ENCODE measurements around the gene TSPAN9. TPM values are rescaled to one million over a fixed set of nuclear protein-coding genes. Genes with fewer than 3 reads are reported as not detected.
A peak's percentile ranks its signal among the peaks of the same experiment; 100 is the strongest.

TSPAN9 gene
- total RNA-seq, 1 donor = 0.54 TPM

DNA sequence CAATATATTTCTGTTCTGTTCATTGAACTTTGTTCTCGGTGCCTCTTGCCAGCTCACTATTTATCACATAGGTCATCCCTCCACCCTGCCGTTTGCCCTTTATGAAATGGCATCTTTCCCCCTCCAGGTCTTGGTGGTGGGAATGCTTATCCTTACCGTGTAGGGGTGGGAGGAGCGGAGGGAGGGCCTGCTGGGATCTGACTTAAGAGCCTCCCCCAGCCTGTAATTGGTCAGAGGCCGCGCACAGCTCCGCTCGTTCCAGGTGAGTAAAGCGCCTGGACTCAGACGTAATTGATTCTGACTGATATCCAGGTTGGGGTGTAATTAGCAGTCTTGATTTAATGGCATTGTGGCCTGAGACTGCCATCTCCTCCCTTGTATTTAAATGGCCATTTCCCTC lies 185.3 kb downstream of the TSPAN9 start:
- no peak for DNase-seq (ENCODE audit: low read depth in 2 of 3, low spot score in 2 of 3)

DNA sequence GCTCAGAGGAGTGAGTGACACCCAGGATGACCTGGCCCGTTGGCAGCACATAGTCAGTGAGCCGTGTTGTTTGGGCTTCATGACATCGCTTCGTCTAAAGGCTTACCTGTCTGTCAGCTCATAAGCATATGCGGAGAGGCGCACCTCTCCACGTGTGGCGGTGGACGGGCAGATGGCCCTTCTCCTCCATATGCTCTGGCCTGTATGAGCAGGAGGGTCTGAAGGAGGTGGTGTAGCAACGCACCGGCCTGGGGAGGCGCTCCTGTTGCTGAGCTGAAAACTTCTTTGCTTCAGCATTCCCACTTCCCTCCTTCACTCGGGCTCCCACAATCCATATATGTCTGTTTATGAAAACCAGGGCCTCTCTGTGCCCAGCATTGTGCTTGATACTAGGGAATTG lies 186.1 kb downstream of the TSPAN9 start:
- DNase-seq (ENCODE audit: low read depth in 2 of 3, low spot score in 2 of 3) = no peak

GRCh38 chr12:3263939-3264922 lies 187.1 kb downstream of the TSPAN9 start:
- no peak for DNase-seq (ENCODE audit: low read depth in 2 of 3, low spot score in 2 of 3)

- DNase-seq (ENCODE audit: low read depth in 2 of 3, low spot score in 2 of 3) = no peak
Measured at GRCh38 chr12:3265406-3265805, 188.2 kb downstream of the TSPAN9 start.

DNA sequence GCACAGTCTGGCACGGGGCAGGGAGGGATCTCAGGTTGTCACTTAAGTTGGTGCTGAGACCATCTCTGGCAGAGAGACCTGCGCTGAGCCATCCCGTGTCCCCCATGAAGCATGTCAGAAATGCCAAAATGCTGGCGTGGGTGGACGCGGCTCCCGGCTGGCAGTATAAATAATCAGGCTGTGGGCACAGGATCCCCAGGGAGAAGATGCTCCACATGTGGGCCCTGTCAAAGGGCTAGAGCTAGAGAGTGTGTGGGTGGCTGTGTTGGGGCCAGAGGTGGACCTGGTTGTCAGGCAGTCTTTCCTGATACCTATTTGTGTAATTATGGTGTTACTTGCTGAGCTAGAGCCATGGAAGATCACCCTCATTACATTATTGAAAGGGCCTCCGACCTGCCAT lies 189.5 kb downstream of the TSPAN9 start:
- no peak for DNase-seq (ENCODE audit: low read depth in 2 of 3, low spot score in 2 of 3)

- DNase-seq (ENCODE audit: low read depth in 2 of 3, low spot score in 2 of 3) = no peak
Measured at GRCh38 chr12:3267690-3268089, 190.5 kb downstream of the TSPAN9 start.

DNA sequence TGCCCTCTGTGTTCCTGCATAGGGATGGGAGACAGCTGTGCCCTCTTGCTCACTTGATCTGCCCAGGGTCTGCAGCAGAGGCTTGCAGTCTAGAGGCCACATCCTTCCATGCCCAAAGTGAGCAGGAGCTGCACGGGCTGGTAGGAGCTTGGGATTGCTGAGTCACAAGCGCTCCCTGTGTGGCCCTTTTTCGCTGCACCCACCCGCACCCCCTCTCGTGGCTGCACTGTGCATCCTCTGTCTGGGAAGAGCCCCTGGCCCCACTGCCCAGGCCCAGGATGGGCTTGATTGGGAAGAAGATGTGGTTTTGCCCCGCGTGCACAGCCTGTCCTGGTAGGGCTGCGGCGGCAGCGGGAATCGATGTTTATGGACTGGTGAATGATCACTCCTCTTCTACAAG lies 192.4 kb downstream of the TSPAN9 start:
- DNase-seq (ENCODE audit: low read depth in 2 of 3, low spot score in 2 of 3) = no peak

DNA sequence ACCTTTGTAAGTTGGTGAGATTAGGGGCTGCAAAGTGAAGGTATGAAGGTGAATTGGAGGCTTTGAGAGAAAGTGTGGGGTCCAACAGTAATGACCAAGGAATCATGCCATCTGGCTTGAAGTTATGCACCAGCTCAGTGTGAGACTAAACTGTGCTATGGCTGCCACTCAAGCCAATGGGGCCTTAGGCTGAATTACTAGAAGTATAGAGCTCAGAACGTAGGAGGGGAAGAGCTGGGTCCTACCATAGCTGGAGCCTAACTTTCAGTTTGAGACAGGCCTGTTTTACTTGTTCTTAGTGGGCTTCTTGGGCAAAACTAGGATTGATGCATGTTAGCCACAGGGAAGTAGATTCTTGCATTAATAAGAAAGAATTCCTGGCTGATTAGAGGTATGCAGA lies 194.0 kb downstream of the TSPAN9 start:
- DNase-seq (ENCODE audit: low read depth in 2 of 3, low spot score in 2 of 3) = no peak

DNA sequence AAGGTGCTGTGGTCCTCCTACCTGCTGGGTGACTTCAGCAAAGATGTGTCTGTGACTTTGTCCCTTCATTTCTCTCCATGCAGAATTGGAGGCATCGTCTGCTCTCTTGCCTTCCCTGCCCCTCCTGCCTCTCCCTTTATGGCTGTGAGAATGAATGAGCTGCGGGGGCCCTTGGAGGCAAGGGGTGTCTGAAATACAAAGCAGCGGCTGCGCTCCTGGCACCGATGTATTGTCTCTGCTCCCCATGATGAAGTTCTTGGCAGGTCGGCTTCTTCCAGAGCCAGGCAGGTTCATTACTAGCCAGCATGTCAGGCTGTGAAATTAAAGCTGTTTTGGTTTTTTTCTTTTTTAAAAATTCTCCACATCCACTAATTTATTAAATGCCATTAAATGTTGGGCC lies 194.5 kb downstream of the TSPAN9 start:
- DNase-seq (ENCODE audit: low read depth in 2 of 3, low spot score in 2 of 3) = no peak

GRCh38 chr12:3272958-3273357 lies 195.8 kb downstream of the TSPAN9 start:
- no peak for DNase-seq (ENCODE audit: low read depth in 2 of 3, low spot score in 2 of 3)

- no peak for DNase-seq (ENCODE audit: low read depth in 2 of 3, low spot score in 2 of 3)
Measured at GRCh38 chr12:3273409-3273853, 196.3 kb downstream of the TSPAN9 start.

DNA sequence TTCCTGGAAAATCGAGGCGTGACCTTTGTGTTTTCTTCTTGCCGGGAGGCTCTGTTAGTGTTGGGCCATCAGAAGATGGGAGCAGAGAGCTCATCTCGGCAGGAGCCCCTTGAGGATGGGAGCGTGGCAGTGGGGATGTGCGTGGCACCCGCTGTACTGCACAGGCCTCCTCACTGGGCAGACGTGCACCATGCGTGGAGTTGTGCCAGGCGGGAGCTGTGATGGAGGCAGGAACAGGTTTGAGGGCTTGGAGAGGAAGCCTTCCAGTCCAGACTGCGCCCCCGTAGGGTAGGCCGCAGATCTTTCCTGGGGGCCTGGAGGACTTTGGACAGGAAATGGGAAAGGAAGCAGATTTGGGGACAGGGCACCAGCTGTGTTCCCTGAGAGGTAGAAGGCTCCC lies 197.5 kb downstream of the TSPAN9 start:
- DNase-seq (ENCODE audit: low read depth in 2 of 3, low spot score in 2 of 3) = no peak

GRCh38 chr12:3275171-3276041 lies 198.2 kb downstream of the TSPAN9 start:
- peak; percentile 41 to 78 (median 63) for DNase-seq (ENCODE audit: low read depth in 2 of 3, low spot score in 2 of 3)

- no peak for DNase-seq (ENCODE audit: low read depth in 2 of 3, low spot score in 2 of 3)
Measured at GRCh38 chr12:3276226-3276625, 199.0 kb downstream of the TSPAN9 start.

- DNase-seq (ENCODE audit: low read depth in 2 of 3, low spot score in 2 of 3) = no peak
Measured at GRCh38 chr12:3277306-3277943, 200.2 kb downstream of the TSPAN9 start.

- no peak for DNase-seq (ENCODE audit: low read depth in 2 of 3, low spot score in 2 of 3)
Measured at GRCh38 chr12:3278681-3279414, 201.7 kb downstream of the TSPAN9 start.

DNA sequence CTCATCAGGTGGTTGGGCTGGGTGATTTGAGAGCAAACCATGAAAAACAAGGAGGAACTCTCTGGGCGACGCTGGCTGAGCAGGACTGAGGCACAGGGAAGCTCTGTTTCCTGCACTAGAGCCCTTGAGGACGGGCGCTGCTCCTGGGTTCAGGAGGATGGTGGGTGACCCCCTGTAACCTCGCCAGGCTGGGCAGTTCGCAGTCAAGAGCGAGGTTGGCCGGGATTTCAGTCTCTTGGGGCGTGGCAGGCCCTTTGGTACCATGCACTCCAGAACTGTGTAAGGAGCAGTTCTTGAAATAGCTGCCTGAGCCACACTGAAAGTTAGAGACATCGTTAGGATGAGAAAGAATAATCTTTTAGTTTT lies 202.2 kb downstream of the TSPAN9 start:
- DNase-seq (ENCODE audit: low read depth in 2 of 3, low spot score in 2 of 3) = no peak

DNA sequence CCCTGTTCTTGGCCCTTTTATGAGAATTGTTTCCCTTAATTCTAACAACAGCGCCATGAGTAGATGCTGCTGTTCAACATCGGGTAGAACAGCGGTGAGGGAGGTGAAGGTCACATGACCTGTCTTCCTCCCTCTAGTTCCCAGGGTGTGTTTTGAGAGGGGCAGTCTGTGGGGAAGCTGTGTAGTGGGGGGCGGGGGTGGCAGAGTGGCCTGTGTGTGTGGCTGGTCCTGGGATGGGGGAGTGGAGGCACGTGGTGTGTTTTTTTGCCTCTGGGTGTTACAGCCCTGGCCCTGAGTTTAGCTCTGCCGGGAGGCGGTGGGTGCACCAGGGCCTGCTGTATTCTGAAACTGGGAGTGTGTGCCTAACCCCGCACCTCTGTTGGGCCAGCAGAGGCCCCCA lies 202.7 kb downstream of the TSPAN9 start:
- DNase-seq (ENCODE audit: low read depth in 2 of 3, low spot score in 2 of 3) = no peak

- no peak for DNase-seq (ENCODE audit: low read depth in 2 of 3, low spot score in 2 of 3)
Measured at GRCh38 chr12:3280967-3281366, 203.8 kb downstream of the TSPAN9 start.

Measured in hematopoietic multipotent progenitor cell (in vitro differentiated cells).